ENCODE data around the gene PPP1R9A. TPM values are rescaled to one million over a fixed set of nuclear protein-coding genes. Genes with fewer than 3 reads are reported as not detected.

The PPP1R9A gene
- total and polyA plus RNA-seq, 10 of the 15 experiments (the other 5 are each of a cell fraction or from before 2014, with no cell fraction given), result 0.04 to 0.12 TPM; not detected in 8

DNA sequence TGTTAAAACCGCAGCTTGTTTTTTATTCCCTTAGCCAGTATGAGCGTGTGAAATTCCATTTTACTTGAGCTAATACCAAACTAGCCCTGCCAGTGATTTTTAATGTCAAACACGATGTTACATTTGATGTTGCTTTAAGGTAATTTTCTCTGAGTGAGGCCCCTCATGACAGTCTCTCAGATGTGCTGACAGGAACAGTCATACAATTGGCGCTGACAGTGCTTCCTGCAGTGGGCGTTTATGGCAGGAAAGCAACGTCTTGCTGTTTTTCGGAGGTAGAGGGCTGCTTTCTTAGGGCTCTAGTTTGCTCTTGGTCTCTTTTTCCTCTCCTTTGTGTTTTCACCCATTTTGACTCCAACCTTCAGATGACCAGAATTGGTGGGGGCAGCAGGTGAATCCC, 397.6 kb downstream of the PPP1R9A start (continued):
- TF ChIP-seq, protein P1, sequence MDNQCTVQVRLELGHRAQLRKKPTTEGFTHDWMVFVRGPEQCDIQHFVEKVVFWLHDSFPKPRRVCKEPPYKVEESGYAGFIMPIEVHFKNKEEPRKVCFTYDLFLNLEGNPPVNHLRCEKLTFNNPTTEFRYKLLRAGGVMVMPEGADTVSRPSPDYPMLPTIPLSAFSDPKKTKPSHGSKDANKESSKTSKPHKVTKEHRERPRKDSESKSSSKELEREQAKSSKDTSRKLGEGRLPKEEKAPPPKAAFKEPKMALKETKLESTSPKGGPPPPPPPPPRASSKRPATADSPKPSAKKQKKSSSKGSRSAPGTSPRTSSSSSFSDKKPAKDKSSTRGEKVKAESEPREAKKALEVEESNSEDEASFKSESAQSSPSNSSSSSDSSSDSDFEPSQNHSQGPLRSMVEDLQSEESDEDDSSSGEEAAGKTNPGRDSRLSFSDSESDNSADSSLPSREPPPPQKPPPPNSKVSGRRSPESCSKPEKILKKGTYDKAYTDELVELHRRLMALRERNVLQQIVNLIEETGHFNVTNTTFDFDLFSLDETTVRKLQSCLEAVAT (IDR thresholded peaks at IDR 0.05), result no peak
- TF ChIP-seq NR2C2 (IDR thresholded peaks at IDR 0.05; ENCODE audit: borderline replicate concordance, control insufficient read depth, insufficient read length, low read depth), result no peak
- no peak for TF ChIP-seq EGR1 (IDR thresholded peaks at IDR 0.05; ENCODE audit: borderline replicate concordance in 1 of 2, low read depth in 2 of 2, low read length in 2 of 2)
- TF ChIP-seq POU2F2 (IDR thresholded peaks at IDR 0.05; ENCODE audit: borderline replicate concordance, low read depth, low read length), result no peak
- TF ChIP-seq BHLHE40 (IDR thresholded peaks at IDR 0.05; ENCODE audit: borderline replicate concordance in 1 of 2, low read depth in 2 of 2, low read length in 1 of 2), result no peak
- TF ChIP-seq, protein P2, sequence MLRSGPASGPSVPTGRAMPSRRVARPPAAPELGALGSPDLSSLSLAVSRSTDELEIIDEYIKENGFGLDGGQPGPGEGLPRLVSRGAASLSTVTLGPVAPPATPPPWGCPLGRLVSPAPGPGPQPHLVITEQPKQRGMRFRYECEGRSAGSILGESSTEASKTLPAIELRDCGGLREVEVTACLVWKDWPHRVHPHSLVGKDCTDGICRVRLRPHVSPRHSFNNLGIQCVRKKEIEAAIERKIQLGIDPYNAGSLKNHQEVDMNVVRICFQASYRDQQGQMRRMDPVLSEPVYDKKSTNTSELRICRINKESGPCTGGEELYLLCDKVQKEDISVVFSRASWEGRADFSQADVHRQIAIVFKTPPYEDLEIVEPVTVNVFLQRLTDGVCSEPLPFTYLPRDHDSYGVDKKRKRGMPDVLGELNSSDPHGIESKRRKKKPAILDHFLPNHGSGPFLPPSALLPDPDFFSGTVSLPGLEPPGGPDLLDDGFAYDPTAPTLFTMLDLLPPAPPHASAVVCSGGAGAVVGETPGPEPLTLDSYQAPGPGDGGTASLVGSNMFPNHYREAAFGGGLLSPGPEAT (IDR thresholded peaks at IDR 0.05; ENCODE audit: low read depth), result no peak
- TF ChIP-seq PAX8 (IDR thresholded peaks at IDR 0.05), result no peak
- TF ChIP-seq, protein P3, sequence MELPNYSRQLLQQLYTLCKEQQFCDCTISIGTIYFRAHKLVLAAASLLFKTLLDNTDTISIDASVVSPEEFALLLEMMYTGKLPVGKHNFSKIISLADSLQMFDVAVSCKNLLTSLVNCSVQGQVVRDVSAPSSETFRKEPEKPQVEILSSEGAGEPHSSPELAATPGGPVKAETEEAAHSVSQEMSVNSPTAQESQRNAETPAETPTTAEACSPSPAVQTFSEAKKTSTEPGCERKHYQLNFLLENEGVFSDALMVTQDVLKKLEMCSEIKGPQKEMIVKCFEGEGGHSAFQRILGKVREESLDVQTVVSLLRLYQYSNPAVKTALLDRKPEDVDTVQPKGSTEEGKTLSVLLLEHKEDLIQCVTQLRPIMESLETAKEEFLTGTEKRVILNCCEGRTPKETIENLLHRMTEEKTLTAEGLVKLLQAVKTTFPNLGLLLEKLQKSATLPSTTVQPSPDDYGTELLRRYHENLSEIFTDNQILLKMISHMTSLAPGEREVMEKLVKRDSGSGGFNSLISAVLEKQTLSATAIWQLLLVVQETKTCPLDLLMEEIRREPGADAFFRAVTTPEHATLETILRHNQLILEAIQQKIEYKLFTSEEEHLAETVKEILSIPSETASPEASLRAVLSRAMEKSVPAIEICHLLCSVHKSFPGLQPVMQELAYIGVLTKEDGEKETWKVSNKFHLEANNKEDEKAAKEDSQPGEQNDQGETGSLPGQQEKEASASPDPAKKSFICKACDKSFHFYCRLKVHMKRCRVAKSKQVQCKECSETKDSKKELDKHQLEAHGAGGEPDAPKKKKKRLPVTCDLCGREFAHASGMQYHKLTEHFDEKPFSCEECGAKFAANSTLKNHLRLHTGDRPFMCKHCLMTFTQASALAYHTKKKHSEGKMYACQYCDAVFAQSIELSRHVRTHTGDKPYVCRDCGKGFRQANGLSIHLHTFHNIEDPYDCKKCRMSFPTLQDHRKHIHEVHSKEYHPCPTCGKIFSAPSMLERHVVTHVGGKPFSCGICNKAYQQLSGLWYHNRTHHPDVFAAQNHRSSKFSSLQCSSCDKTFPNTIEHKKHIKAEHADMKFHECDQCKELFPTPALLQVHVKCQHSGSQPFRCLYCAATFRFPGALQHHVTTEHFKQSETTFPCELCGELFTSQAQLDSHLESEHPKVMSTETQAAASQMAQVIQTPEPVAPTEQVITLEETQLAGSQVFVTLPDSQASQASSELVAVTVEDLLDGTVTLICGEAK (IDR thresholded peaks at IDR 0.05; ENCODE audit: borderline replicate concordance), result no peak
- no peak for TF ChIP-seq GABPA (IDR thresholded peaks at IDR 0.05; ENCODE audit: low read depth)
- no peak for TF ChIP-seq FOXM1 (IDR thresholded peaks at IDR 0.05; ENCODE audit: low read depth, low read length)
- no peak for TF ChIP-seq ETV6 (conservative IDR thresholded peaks at IDR 0.05 in 1 of 2, IDR thresholded peaks at IDR 0.05 in 1 of 2; ENCODE audit: borderline replicate concordance in 1 of 2, low read depth in 1 of 2)

All from GM12878 (cell line).